ENCODE results near the gene CNPPD1.

GRCh38 chr2:219161097-219161496 lies 15.6 kb downstream of the CNPPD1 start:
- TF ChIP-seq CTCF (IDR thresholded peaks at IDR 0.05) (no peak), POLR2A (IDR thresholded peaks at IDR 0.05) (no peak)
